NCI-H1092 treated with DMSO at 0.1 percent for 48 hours (cell line): ENCODE measurements around the gene P2RX2.
"Not testable (repeated sequence)": the region's sequence is repeated elsewhere in the genome, so short reads cannot be mapped to it uniquely, and the experiment has no call there.

Source experiments
- DNase-seq: peaks from one replicate; lab custom pipeline; 2025; lab: John Stamatoyannopoulos, UW

Gene P2RX2

GRCh38 chr12:132583736-132584135 lies 34.8 kb upstream of the P2RX2 start:
- no peak for DNase-seq

GRCh38 chr12:132584429-132584828 lies 34.1 kb upstream of the P2RX2 start:
- DNase-seq, result no peak

- no peak for DNase-seq
Measured at GRCh38 chr12:132585177-132585576, 33.4 kb upstream of the P2RX2 start.

GRCh38 chr12:132586929-132587328 lies 31.6 kb upstream of the P2RX2 start:
- no peak for DNase-seq

GRCh38 chr12:132587781-132588180 lies 30.8 kb upstream of the P2RX2 start:
- DNase-seq, result no peak

- DNase-seq, result no peak
Measured at GRCh38 chr12:132588319-132588718, 30.3 kb upstream of the P2RX2 start.

- DNase-seq, result no peak
Measured at GRCh38 chr12:132588821-132589669, 29.5 kb upstream of the P2RX2 start.

- DNase-seq, result no peak
Measured at GRCh38 chr12:132591107-132591935, 27.3 kb upstream of the P2RX2 start.

- DNase-seq, result no peak
Measured at GRCh38 chr12:132592282-132592970, 26.1 kb upstream of the P2RX2 start.

- DNase-seq, result no peak
Measured at GRCh38 chr12:132593071-132593470, 25.5 kb upstream of the P2RX2 start.

- DNase-seq, result no peak
Measured at GRCh38 chr12:132593521-132593920, 25.1 kb upstream of the P2RX2 start.

GRCh38 chr12:132593938-132594358 lies 24.6 kb upstream of the P2RX2 start:
- peak; percentile 97 for DNase-seq

GRCh38 chr12:132595183-132595582 lies 23.4 kb upstream of the P2RX2 start:
- DNase-seq, result no peak

- no peak for DNase-seq
Measured at GRCh38 chr12:132596016-132596415, 22.6 kb upstream of the P2RX2 start.

- peak; percentile 51 for DNase-seq
Measured at GRCh38 chr12:132597333-132598316, 21.0 kb upstream of the P2RX2 start.

GRCh38 chr12:132599502-132599901 lies 19.1 kb upstream of the P2RX2 start:
- DNase-seq, result not testable (repeated sequence)

GRCh38 chr12:132600048-132601032 lies 18.2 kb upstream of the P2RX2 start:
- peak; percentile 89 for DNase-seq

- DNase-seq, result no peak
Measured at GRCh38 chr12:132601171-132601883, 17.2 kb upstream of the P2RX2 start.

- DNase-seq, result no peak
Measured at GRCh38 chr12:132602572-132603239, 15.9 kb upstream of the P2RX2 start.
